GM18868 (cell line): ENCODE results near the gene ATXN7L3B.
"Not testable (repeated sequence)": the region's sequence is repeated elsewhere in the genome, so short reads cannot be mapped to it uniquely, and the experiment has no call there.

Experiments used
- ATAC-seq: cut with Tn5 transposase; IDR thresholded peaks from one replicate; pipeline ENCODE4 v1.9.1; 2021; ENCODE audit warnings: mild to moderate bottlenecking, moderate library complexity; ENCODE audit not compliant: unreplicated experiment

The ATXN7L3B gene, protein sequence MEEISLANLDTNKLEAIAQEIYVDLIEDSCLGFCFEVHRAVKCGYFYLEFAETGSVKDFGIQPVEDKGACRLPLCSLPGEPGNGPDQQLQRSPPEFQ

DNA sequence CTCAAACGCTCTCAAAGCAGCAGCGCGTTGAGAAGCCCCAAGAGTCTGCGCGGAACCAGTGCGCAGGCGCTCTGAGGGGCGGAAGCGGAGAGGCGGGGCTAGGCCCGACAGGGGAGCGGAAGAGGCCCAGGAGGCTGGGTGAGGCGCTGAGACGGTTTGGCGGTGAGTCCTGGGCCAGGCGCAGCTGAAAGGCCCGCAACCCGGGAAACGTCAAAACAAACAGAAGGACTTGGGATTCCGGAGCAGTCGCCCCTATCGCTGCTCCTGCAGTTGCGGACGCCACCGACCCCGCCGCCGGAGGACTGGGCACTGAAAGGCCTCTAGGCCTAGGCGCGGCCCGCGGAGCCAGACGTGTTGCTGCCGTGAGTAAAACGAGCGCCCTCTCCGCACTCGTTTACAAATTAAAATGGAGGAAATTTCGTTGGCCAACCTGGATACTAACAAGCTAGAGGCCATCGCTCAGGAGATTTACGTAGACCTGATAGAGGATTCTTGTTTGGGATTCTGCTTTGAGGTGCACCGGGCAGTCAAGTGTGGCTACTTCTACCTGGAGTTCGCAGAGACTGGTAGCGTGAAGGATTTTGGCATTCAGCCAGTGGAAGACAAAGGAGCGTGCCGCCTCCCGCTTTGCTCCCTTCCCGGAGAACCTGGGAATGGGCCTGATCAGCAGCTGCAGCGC lies at the start of gene ATXN7L3B:
Gene ATXN7L3B (plus strand): TSS at position 129 of the 679 bp plus-strand sequence. CDS start 278 bp downstream, at position 407.
- peak; percentile 95 for ATAC-seq

DNA sequence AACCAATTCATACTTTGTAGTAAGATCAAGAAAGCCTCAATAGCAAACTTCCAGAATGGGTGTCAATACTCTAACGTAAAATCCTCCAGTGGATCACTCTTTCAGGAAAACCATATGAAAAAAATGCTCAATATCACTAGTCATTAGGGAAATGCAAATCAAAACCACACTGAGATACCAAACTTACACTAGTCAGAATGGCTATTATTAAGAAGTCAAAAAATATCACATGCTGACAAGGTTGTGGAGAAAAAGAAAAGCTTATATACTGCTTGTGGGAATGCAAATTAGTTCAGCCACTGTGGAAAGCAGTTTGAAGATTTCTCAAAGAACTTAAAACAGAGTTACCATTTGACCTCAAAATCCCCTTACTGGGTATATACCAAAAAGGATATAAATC lies 49.5 kb upstream of the ATXN7L3B start:
- ATAC-seq: peak; percentile 30

DNA sequence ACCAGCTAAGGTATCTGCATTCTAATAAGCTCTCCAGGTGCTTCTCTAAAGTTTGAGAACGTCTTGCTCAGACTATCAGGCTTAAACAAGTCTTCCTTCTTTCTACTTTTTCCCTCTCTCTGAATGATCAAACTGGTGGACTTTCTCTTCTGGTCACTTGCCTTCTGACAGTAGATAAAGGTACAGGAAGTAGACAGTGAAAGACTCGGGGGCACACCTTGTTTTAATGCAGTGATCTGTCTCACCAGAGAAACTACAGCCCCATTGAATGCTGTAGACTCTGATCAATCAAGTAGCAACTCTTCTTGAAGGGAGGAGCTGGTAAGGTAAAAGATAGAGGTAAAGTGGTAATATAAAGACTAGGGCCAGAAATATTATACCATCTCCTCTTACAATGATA lies 48.1 kb upstream of the ATXN7L3B start:
- ATAC-seq: peak; percentile 26

DNA sequence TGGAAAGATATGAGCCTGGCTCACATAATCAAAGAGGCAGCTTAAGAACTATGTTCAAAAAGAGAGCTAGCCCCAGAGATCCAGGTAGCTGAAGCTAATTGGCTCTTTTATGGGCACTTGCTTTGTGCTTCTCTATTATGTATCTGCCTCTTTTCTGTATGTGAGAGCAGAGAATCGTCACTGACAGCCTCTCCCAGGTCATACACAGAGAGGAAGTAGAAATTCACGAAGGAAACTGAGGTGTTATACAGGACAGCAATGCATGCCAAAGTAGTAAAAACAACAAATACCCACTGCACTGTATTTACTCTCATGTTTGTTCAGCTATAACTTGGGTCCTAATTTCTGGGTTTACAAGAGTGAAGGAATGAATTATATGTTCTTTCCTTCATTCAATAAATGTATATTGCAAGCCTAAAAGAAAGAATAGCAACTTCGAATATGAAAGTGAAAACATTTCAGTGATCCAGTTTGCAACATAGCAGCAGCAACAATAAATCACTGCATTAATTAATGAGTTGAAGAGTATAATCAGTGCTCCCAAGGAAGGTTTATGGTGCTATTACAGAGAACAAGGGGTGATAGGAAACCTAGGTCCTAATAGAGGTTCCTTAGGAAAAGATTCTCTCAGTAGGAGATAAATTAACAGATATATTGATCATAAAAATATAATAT lies 47.1 kb upstream of the ATXN7L3B start:
- peak; percentile 85 for ATAC-seq

DNA sequence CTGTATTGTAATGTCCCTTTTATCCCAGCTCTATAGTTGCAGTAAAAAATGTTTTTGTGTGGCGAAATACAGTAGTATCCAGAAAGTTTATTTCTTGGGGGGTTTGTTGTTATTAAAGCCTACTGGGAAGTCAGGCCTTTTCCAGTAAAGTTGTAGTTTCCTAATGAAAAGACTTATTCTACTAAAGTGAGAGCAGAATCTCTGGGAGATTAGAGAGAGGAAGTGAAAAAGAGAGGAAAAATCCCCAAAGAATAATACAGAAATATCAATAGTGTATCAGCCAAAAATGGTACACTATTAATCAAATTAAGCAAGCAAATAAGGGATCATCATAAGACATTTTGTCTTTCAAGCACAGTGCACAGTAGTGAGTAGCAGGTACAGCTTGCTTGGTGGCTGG lies 46.3 kb upstream of the ATXN7L3B start:
- no peak for ATAC-seq

DNA sequence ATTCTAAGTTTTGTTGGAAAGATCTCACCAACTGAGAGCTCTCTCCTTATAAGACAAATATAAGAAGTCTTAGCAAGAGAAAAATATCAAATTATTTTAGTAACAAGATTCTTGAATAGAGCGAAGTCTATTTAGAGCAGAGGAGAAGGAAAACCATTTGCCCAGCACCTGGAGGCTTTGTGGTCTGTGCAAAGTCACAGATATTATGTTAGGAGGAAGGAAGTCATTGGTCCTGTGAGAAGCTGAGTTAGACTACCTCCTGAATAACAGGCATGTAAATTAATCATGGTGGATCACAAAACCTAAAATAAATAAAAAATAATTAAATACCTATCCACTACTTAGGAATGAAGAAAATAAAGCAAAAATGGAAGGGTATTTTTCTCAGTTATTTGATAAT lies 38.4 kb upstream of the ATXN7L3B start:
- no peak for ATAC-seq

DNA sequence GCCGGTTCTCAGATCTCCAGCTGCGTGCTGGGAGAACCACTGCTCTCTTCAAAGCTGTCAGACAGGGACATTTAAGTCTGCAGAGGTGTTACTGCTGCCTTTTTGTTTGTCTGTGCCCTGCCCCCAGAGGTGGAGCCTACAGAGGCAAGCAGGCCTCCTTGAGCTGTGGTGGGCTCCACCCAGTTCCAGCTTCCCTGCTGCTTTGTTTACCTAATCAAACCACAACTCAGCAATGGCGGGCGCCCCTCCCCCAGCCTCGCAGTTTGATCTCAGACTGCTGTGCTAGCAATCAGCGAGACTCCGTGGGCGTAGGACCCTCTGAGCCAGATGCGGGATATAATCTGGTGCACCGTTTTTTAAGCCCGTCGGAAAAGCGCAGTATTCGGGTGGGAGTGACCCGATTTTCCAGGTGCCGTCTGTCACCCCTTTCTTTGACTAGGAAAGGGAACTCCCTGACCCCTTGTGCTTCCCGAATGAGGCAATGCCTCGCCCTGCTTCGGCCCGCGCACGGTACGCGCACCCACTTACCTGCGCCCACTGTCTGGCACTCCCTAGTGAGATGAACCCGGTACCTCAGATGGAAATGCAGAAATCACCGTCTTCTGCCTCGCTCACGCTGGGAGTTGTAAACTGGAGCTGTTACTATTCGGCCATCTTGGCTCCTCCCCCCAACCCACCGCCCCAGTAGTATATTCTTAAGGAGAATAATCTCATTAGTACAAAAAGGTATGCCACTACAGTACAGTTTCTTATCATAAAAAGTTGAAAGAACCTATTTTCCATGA lies 28.6 kb upstream of the ATXN7L3B start:
- ATAC-seq: not testable (repeated sequence)

DNA sequence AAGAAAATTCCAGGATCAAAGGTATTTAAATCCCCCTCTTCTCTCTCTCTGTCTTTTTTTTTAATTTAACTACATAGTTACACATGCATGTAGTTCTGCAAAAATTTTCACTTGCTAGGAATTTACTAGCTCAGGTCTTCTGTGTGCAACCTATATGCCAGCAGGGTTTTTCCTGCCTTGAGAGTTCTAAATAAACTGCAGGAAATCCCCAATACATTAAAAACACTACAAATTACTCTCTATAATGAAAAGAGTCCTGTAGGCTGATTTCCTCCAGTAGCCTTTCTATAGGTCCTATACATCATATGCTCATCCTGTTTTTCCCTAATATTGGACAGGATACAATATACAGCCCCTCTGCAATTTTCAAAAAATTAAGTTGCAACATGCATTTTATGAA lies 27.7 kb upstream of the ATXN7L3B start:
- ATAC-seq: no peak

DNA sequence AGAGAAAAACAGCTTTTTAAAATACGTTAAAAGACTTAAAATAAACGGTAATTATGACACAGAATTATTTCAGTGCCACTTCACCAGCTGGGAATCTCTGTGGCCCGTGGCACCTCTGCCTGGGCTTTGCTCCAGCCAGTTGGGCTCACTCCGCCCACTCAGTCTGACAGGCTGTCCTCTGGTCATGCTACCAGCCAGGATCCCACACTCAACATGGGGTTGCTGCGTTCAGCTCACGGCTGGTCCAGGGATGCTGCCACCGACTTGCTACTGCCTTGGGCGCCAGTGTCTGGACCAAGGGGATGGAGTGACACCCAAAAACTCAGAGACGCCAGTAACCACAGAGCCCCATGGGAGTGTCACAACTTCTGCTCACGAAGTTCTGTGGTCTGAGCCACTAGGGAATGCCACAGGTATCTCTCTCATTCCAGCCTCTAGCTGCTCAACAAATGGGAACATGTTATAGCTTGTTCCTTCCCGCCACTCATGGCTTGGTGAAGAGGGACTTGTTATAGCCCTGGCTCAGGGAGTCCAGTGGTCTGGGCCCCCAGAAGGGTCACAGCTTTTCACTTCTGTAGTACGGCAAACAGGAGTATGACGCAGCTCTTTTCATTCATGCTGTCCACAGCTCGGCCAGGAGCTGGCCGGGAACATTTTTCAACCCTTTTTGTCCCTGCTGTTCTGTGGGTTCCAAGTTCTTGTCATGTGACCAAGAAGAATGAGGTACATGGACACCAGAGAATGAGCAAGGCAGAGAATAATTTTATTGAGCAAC lies 23.4 kb upstream of the ATXN7L3B start:
- ATAC-seq: no peak

DNA sequence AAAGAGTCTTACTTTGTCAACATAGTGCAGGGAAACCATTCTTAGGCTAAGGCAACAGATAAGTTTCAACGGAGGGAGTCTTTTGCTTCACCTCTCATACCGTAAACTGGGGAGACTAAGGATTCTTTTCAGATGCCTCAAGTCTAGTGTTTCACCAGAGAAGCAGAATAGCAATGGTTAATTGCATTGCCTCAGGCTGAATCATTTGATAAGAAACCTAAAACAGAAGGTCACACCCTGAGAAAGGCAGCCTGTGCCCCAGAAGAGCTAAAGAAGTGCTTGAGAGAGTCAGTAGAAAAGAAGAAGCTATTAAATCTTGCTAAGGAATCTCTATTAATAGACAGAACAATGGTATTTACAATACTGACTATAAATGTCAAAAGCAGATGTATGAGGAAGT lies 21.8 kb upstream of the ATXN7L3B start:
- no peak for ATAC-seq

DNA sequence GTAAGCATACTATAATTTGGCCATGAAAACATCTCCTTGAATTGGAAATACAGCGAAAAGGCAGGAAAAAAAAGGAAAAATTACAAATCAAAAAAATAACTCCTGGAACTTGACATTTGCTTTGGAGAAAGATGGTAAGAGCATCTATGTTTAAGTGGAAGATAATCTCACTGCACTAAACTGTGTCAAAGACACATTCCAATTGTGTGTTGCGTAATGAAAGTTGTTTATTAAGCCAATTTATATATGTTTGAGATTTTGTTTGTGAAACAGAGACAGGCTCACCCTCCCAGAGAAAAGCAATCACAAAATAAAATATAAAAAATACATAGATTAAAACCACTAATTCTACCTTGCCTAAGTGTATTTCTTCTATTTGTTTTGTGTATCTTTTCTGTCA lies 11.1 kb upstream of the ATXN7L3B start:
- ATAC-seq: no peak

DNA sequence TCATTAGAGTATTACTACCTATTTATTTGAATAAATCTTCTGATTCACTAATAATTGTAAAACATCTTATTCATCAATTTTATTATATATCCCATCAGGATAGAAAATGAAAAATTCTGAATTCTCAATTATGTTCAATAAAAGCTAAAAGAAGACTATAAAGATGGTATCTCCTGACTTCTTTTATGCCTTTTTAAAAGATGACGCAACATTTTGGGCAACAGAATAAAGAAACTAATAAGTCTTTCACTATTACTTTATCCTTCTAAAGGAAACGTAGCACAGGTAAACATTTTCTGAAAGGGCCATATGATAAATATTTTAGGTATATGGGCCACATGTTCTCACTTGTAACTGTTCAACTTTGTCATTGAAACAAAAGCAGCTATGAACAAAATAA lies 10.1 kb upstream of the ATXN7L3B start:
- no peak for ATAC-seq

DNA sequence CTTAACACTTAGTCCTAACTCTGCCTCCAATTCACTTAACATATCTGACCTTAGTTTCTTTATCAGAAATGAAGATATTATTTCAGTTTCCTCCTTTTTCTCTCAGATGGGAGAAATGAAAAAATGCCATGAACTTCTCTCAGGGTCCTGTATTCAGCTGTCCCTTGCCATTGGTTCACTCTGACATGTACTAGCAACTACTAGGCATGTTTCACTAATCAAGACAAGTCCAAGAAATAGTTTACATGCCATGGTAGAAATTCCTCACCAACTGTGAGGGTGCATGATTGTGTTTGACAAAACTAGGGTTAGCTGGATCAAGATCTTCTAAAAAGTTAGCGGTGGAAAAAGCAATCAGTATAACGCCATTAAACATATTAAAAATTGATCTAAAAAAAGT lies 7.0 kb upstream of the ATXN7L3B start:
- ATAC-seq: no peak

DNA sequence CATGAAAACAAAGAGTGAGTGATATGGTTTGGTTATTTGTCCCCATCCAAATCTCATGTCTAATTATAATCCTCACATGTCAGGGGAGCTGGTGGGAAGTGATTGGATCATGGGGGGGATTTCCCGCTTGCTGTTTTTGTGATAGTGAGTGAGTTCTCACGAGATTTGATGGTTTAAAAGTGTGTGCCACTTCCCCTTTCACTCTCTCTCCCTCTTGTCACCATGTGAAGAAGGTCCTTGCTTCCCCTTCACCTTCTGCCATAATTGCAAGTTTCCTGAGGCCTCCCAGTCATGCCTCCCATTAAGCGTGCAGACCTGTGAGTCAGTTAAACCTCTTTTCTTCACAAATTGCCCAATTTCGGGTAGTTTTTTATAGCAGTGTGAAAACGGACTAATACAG lies 2.1 kb upstream of the ATXN7L3B start:
- no peak for ATAC-seq

DNA sequence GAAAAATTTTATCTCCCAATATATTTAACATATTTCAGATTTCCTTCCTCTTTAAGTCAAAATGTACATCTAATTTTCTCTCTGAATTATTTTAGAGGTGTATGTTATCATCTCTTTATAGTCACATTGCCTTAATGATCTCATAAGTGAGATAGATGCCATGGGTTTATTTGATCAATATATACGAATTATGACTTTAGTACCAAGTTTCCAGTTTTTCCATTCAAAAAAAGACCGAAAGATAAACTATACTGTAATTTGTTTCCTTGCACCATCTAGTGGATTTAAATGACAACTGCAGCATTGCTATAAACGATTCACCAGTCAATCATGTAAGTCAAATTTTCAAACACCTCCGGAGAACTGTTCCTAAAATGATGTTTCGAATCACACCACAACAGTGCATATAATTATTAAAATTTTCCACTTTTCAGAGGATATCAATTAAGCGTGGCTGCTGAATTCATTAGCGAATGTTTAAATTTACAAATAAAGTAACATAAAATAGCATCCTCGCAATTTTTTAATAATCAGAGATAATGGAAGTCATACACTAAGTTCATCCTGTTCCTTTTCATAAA lies 419 bp upstream of the ATXN7L3B start:
- peak; percentile 63 for ATAC-seq

DNA sequence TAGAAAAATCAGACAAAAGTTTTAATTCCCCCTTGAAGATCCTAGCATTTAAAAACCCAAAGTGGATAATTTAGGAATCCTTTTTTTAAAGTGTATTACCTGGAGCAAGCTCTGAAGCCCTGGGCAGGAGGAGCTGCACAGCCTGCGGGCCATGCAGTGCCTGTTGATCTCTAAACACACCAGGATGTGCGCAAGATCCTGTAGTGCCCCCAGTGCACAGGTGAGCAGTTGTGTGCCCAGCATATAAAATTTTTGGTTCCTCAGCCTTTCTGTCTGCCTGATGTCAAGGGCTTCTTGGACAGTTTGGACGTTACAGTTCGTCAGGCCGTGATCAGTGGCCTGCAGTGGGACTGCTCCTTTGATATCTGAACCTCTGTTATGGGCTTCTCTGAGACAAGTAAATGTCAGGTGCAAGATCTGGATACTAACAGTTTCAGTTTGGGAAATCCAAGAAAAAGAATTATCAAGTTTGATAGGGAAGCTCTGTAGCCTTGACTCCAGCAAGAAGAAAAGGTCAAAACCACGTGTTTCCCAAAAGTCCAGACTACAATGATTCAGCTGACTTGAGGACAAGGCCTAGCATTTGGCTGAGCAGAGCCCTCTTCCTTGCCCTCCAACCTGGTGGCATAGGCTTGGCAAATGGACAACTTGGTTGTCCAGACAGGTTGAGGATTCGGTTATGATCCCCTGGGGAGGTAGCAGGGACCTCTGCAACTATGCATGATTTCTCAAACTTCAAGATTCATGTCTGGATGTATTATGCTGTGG lies 1.0 kb downstream of the ATXN7L3B start:
- peak; percentile 9 for ATAC-seq

DNA sequence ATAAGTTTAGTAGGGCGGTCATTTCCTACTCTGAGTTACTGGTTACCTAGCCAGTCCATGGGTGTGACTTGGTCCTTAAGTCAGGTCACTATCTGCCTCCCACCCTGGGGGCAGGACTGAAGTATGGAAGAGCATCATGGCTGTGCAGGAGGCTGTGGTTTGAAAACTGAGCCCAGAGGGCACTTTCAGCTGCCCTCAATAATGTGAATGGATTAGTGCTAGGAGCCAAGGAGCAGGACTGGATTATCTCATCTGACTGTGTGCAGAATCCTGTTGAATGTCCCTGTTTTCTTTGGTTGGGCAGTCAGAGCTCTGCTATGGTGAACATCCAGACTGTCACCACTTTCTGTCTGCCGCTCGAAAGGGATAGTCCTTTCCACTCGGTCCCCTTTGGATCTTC lies 1.6 kb downstream of the ATXN7L3B start:
- no peak for ATAC-seq

DNA sequence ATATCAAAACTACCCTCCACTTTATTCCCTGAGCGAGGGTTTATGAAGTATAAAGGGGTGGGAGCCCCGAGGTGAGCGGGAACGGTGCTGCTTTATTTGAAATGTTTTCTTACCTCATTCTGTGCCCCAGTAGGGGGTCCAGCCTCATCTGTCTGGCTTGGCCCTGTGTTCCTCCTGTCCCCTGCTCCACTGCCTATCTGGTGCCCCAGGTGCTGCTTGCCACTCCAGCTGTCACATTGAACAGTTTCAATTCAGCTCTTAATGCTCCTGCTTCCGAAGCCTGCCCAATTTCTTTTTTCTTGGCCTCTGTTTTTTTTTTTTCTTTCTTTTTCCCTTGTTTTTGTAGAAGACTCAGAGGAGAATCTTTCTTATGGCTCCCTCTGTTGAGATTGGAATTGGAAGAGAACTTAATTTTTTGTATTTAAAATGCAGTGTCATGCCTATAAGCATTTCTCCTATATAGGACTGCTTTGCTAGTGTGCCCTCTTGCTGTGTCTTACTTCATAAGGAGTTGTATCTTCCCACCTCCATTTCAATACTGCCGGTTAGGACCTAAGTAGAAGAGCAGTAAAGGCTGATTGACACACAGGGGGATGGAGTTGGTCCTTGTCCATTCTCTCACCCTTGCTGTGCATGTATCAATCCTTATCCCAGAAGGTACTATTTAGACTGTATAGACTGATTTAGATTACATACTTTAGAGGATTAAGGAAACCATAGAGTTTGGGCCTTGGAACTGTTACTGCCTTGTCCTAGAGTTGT lies 2.3 kb downstream of the ATXN7L3B start:
- ATAC-seq: no peak

DNA sequence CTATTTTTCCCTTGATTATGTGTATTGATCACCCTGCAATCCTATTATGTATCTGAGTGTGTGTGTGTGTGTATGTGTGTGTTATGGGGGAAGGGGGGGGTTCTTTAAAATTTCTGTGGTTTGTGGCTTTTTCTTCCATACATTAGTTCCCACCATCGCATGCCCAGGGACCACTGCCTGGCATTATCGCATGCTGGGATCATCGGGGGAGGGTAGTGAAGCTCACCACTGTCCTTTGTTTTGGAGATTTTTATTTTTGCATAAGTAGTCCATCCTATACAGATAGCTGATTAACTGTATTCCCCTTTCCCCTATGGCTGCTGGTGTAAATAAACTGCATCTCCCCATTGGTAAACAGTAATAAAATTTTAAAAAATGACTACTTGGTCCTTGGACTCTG lies 3.4 kb downstream of the ATXN7L3B start:
- no peak for ATAC-seq
